MCF 10A (cell line): ENCODE measurements around the gene EHD1. TPM values are rescaled to one million over a fixed set of nuclear protein-coding genes. Genes with fewer than 3 reads are reported as not detected.

Experiments
- BruUV-seq: library from RNA; stranded (reverse); fragments of 400-500 nt; replicated peaks from 2 replicates; lab custom pipeline; 2021; lab: Mats Ljungman, UMichigan
- CTCF ChIA-PET: fragments of 300-600 bp; sonication (Branson Sonifier 250); formaldehyde crosslinking; extraction: SDS; loops from one replicate; lab custom pipeline; 2021; ENCODE audit warnings: antibody characterized with exemption, inconsistent platforms; lab: Yijun Ruan, JAX
- POLR2A ChIA-PET: fragments of 300-600, 350-650 bp; sonication (Branson Sonifier 250); formaldehyde crosslinking; extraction: SDS; loops from one replicate; lab custom pipeline; 2020; ENCODE audit warnings: antibody characterized with exemption, inconsistent platforms; lab: Yijun Ruan, JAX
- DNase-seq: peaks from one replicate; pipeline ENCODE4 v3.0.0-alpha.2; 2018; ENCODE audit not compliant: unreplicated experiment
- H3K27ac Mint-ChIP-seq: one replicate; pipeline ENCODE4 v1.8.0; 2022; ENCODE audit warnings: mild to moderate bottlenecking, low read depth, mixed read lengths; ENCODE audit not compliant: unreplicated experiment
- H3K27me3 Mint-ChIP-seq: one replicate; pipeline ENCODE4 v1.8.0; 2022; ENCODE audit warnings: mixed read lengths; ENCODE audit not compliant: insufficient read depth, unreplicated experiment
- H3K36me3 Mint-ChIP-seq: one replicate; pipeline ENCODE4 v1.8.0; 2022; ENCODE audit warnings: mild to moderate bottlenecking, moderate library complexity, mixed read lengths; ENCODE audit not compliant: insufficient read depth, unreplicated experiment
- H3K4me1 Mint-ChIP-seq: one replicate; pipeline ENCODE4 v1.8.0; 2022; ENCODE audit warnings: mixed read lengths; ENCODE audit not compliant: insufficient read depth, unreplicated experiment
- H3K4me3 Mint-ChIP-seq: one replicate; pipeline ENCODE4 v1.8.0; 2022; ENCODE audit warnings: mild to moderate bottlenecking, moderate library complexity, mixed read lengths; ENCODE audit not compliant: unreplicated experiment
- H3K9me3 Mint-ChIP-seq: one replicate; pipeline ENCODE4 v1.8.0; 2022; ENCODE audit warnings: mixed read lengths; ENCODE audit not compliant: unreplicated experiment
- intact Hi-C: fragments of 100-400 bp; cut with micrococcal nuclease; formaldehyde crosslinking; loops from 2 replicates; pipeline ENCODE4 v1.14.1; 2022
- total RNA-seq: library from RNA; stranded (reverse); gene quantifications from 2 replicates; pipeline ENCODE4 v1.2.3, GENCODE V29; 2022
- TF ChIP-seq, protein P1 (sequence below): fragments of 200-600 bp; IDR thresholded peaks from one replicate; pipeline ENCODE4 v1.8.0; 2022; ENCODE audit warnings: antibody characterized with exemption, mild to moderate bottlenecking; ENCODE audit not compliant: unreplicated experiment

EHD1 gene
- total RNA-seq, 1 experiment from 2014 or later, result 80.6 TPM

DNA sequence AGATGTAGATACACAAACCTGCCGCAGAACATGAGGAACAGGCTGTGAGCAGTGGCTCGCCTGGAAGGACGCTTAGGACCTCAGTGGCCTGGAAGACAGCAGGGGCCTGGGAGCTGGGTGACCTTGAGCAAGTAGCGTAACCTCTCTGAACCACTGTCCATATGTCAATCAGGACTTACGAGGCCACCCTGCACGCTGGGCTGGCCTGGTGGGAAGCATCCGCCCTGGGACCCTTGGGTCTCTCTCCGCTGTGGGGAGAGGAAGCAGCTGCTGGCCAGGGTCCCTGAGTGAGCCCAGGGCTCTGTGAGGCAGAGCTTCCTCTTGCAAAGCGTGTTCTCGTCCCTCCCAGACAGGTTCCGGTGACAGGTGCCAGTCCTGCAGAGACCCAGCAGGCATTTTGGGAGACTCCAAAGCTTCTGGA, 14.0 kb upstream of the EHD1 start:
- peak overlapping the region; percentile 20 for H3K27ac Mint-ChIP-seq
- no peak overlapping the region for H3K4me3 Mint-ChIP-seq
- ChIA-PET POLR2A (no interaction called here), CTCF (interaction anchor here (0.6 to 7.1 kb wide), 4 partner anchors 13 to 116 kb away, joined by 4 to 93 read pairs (median 11); partner anchors contain the start of gene ATG2A)
- TF ChIP-seq, protein P1, sequence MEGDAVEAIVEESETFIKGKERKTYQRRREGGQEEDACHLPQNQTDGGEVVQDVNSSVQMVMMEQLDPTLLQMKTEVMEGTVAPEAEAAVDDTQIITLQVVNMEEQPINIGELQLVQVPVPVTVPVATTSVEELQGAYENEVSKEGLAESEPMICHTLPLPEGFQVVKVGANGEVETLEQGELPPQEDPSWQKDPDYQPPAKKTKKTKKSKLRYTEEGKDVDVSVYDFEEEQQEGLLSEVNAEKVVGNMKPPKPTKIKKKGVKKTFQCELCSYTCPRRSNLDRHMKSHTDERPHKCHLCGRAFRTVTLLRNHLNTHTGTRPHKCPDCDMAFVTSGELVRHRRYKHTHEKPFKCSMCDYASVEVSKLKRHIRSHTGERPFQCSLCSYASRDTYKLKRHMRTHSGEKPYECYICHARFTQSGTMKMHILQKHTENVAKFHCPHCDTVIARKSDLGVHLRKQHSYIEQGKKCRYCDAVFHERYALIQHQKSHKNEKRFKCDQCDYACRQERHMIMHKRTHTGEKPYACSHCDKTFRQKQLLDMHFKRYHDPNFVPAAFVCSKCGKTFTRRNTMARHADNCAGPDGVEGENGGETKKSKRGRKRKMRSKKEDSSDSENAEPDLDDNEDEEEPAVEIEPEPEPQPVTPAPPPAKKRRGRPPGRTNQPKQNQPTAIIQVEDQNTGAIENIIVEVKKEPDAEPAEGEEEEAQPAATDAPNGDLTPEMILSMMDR, result no peak
- no peaks in the 10 kb centered on the region for H3K4me1 Mint-ChIP-seq
- no TSS peak for BruUV-seq
- H3K9me3 Mint-ChIP-seq, result no peaks in the 10 kb centered on the region
- intact Hi-C loops, result no loop called here
- H3K36me3 Mint-ChIP-seq, result no peaks in the 10 kb centered on the region
- DNase-seq, result no peak
- H3K27me3 Mint-ChIP-seq, result no peaks in the 10 kb centered on the region

DNA sequence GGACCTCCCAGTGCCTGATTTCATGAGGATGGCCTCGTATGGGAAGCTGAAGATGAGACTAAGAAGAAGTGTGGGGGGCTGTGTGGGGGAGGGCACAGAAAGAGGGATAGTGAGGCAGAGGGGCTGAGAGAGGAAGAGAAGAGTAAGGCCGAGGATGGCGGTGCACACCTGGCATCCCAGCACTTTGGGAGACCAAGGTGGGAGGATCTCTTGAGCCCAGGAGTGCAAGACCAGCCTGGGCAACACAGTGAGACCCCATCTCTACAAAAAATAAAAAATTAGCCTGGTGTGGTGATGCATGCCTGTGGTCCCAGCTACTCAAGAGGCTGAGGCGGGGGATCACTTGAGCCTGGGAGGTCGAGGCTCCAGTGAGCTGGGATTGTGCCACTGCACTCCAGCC, 13.5 kb upstream of the EHD1 start:
- TF ChIP-seq, protein P1, result no peak
- H3K9me3 Mint-ChIP-seq, result no peaks in the 10 kb centered on the region
- no peaks in the 10 kb centered on the region for H3K36me3 Mint-ChIP-seq
- intact Hi-C loops, result no loop called here
- H3K27me3 Mint-ChIP-seq, result no peaks in the 10 kb centered on the region
- peak overlapping the region; percentile 20 for H3K27ac Mint-ChIP-seq
- ChIA-PET POLR2A (no interaction called here), CTCF (interaction anchor here (0.7 to 7.1 kb wide), 5 partner anchors 14 to 44 kb away, joined by 3 to 93 read pairs (median 3); partner anchors contain the start of gene ATG2A)
- no peaks in the 10 kb centered on the region for H3K4me1 Mint-ChIP-seq
- no peak for DNase-seq
- H3K4me3 Mint-ChIP-seq, result no peak overlapping the region
- no TSS peak for BruUV-seq

DNA sequence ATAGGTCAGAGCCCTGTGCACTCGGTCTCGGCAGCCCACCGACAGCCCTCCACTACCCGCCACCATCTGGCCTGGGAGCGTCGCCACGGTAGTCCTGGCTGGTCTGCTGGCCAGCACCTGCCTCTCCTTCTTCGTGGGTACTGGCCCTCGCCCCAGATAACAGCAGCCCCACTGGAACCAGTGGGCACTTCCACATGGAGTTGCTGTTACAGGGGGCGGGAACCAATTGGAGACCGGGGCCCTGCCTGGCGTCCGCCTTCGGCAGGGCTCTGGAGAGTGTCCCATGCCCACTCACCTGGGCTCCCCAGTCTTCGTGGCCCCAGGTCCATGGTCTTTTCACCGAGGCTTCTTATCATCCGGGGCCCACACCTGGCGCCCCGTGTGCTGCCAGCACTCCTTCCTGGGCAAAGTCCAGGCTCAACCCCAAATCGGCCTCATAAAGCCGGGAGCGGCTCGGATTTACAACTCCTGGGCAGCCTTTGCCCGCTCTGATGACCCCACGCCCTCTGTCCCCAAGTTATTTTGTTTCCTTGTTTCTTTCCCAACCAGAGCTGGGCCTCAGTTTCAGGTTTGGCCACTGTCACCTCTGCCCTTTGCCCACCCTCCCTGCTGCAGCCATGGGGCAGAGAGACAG, 12.9 kb upstream of the EHD1 start:
- TF ChIP-seq, protein P1, result no peak
- ChIA-PET POLR2A (interaction anchor here (0.6 kb wide), 1 partner anchor 149 kb away, joined by 3 read pairs; the partner anchor contains the start of gene SAC3D1), CTCF (interaction anchor here (0.6 to 19.1 kb wide), 8 partner anchors 14 to 122 kb away, joined by 3 to 286 read pairs (median 3); partner anchors contain the start of gene CDC42BPG)
- Mint-ChIP-seq H3K4me1 (peaks cover under 1% of the 10 kb centered on the region), H3K27me3 (no peaks in the 10 kb centered on the region), H3K27ac (no peak overlapping the region), H3K36me3 (no peaks in the 10 kb centered on the region), H3K4me3 (no peak overlapping the region), H3K9me3 (no peaks in the 10 kb centered on the region)
- no peak for DNase-seq
- BruUV-seq, result no TSS peak
- intact Hi-C loops, result no loop called here

DNA sequence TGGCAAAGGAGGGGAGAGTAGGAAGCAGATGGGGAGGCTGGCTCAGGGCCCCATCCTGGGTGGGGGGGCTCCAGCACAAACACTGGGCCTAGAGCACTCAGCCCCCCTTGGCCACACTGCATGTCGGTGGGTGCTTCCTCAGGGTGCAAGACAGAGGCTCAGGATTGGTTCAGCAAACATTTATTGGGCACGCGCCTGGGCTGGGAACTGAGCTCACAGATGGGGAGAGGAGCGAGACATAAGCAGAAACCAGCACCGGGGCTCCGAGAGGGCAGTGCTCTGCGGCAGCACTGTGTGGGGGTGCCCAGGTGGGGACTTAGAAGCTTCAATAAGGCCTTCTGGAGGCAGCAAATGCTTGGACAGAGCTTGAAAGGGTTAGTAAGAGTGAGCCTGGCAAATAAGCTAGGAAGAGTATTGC, 12.1 kb upstream of the EHD1 start:
- BruUV-seq, result no TSS peak
- POLR2A ChIA-PET, result interaction anchor here (0.6 kb wide), 1 partner anchor 150 kb away, joined by 3 read pairs; the partner anchor contains the start of gene SAC3D1
- peaks cover 9% of the 10 kb centered on the region for H3K4me1 Mint-ChIP-seq
- no peaks in the 10 kb centered on the region for H3K27me3 Mint-ChIP-seq
- H3K27ac Mint-ChIP-seq, result no peak overlapping the region
- H3K36me3 Mint-ChIP-seq, result no peaks in the 10 kb centered on the region
- TF ChIP-seq, protein P1, result no peak
- no peaks in the 10 kb centered on the region for H3K9me3 Mint-ChIP-seq
- no peak for DNase-seq
- intact Hi-C loops, result no loop called here
- no peak overlapping the region for H3K4me3 Mint-ChIP-seq
- CTCF ChIA-PET, result interaction anchor here (0.6 to 19.1 kb wide), 7 partner anchors 13 to 227 kb away, joined by 3 to 286 read pairs (median 3); partner anchors contain the start of gene CDC42BPG
